Endodermal cell (in vitro differentiated cells): Measurements from ENCODE around the gene SLC35D3. TPM values are rescaled to one million over a fixed set of nuclear protein-coding genes. Genes with fewer than 3 reads are reported as not detected.
A peak's percentile ranks its signal among the peaks of the same experiment; 100 is the strongest.

Experiments used
- DNase-seq: peaks from one replicate; pipeline ENCODE4 v3.0.0-alpha.2; 2017
- H3K27ac ChIP-seq: 2 replicates; pipeline ENCODE4 v1.5.1; 2013; ENCODE audit warnings: mild to moderate bottlenecking, low read depth, low read length, moderate library complexity
- H3K27me3 ChIP-seq: 2 replicates; pipeline ENCODE4 v1.6.1; 2013; ENCODE audit warnings: mild to moderate bottlenecking, low read length, moderate library complexity; ENCODE audit not compliant: insufficient read depth, control insufficient read depth, poor library complexity, severe bottlenecking
- H3K36me3 ChIP-seq: 2 replicates; pipeline ENCODE4 v1.7.0; 2013; ENCODE audit warnings: mild to moderate bottlenecking, low read length, moderate library complexity; ENCODE audit not compliant: control insufficient read depth, insufficient read depth
- H3K4me1 ChIP-seq: one replicate; pipeline ENCODE4 v1.7.0; 2013; ENCODE audit warnings: low read length; ENCODE audit not compliant: control insufficient read depth, insufficient read depth
- H3K4me3 ChIP-seq: 2 replicates; pipeline ENCODE4 v1.5.1; 2013; ENCODE audit warnings: mild to moderate bottlenecking, low read length, moderate library complexity
- H3K9ac ChIP-seq: 2 replicates; pipeline ENCODE4 v1.6.1; 2013; ENCODE audit warnings: mild to moderate bottlenecking, low read length, moderate library complexity; ENCODE audit not compliant: poor library complexity, severe bottlenecking; ENCODE audit errors: extremely low read depth
- H3K9me3 ChIP-seq: 2 replicates; pipeline ENCODE4 v1.6.1; 2013; ENCODE audit warnings: mild to moderate bottlenecking, low read length, moderate library complexity; ENCODE audit not compliant: control insufficient read depth
- H3K27ac Mint-ChIP-seq: 2 replicates; pipeline ENCODE4 v1.8.0; 2020; ENCODE audit warnings: mixed read lengths
- H3K27me3 Mint-ChIP-seq: 2 replicates; pipeline ENCODE4 v1.8.0; 2021; ENCODE audit warnings: mild to moderate bottlenecking, mixed read lengths; ENCODE audit not compliant: insufficient read depth
- H3K36me3 Mint-ChIP-seq: 2 replicates; pipeline ENCODE4 v1.8.0; 2020; ENCODE audit warnings: low read depth, mixed read lengths
- H3K4me1 Mint-ChIP-seq: 2 replicates; pipeline ENCODE4 v1.8.0; 2020; ENCODE audit warnings: mixed read lengths
- H3K4me3 Mint-ChIP-seq: 2 replicates; pipeline ENCODE4 v1.8.0; 2020; ENCODE audit warnings: mild to moderate bottlenecking, moderate library complexity, mixed read lengths
- H3K9me3 Mint-ChIP-seq: 2 replicates; pipeline ENCODE4 v1.8.0; 2020; ENCODE audit warnings: mild to moderate bottlenecking, mixed read lengths
- CTCF ChIP-seq: fragments of 200-600 bp; sonication (generic); conservative IDR thresholded peaks from 2 replicates; pipeline ENCODE4 v1.5.0; 2021; ENCODE audit warnings: antibody characterized with exemption, mild to moderate bottlenecking
- WGBS, 2 experiments: methylation state at CpG; one replicate each; pipeline versions ENCODE4 v1.1.5 to v1.1.7; 2013; ENCODE audit warnings: missing lambda C conversion rate in 2 of 2, mixed read lengths in 1 of 2; ENCODE audit not compliant: insufficient coverage in 1 of 2, insufficient read length in 1 of 2; 5-methylcytosine and 5-hydroxymethylcytosine counted together
- total RNA-seq, 2 donors: library from RNA; stranded (reverse); fragmentation: NEBNext Ultra II Directional in 1 of 2; extraction: Animal tissue kit (Norgen Biotek cat#: 25700) in 1 of 2; gene quantifications; 2 replicates in 1 of 2; 3 replicates in 1 of 2; pipeline ENCODE4 v1.2.1, GENCODE V29; 2021

Gene SLC35D3
- total RNA-seq, 2 donors from 2014 or later: 0.44 TPM; not detected in 1

GRCh38 chr6:136922685-136923006 lies 545 bp downstream of the SLC35D3 start:
- Histone ChIP-seq H3K4me1 (no peaks in the 10 kb centered on the region), H3K27ac (no peak overlapping the region), H3K36me3 (no peaks in the 10 kb centered on the region), H3K4me3 (peak overlapping the region; percentile 79), H3K27me3 (peaks cover 70% of the 10 kb centered on the region), H3K9ac (no peak overlapping the region), H3K9me3 (no peaks in the 10 kb centered on the region)
- Mint-ChIP-seq H3K4me1 (peaks cover 4% of the 10 kb centered on the region), H3K36me3 (no peaks in the 10 kb centered on the region), H3K27ac (no peak overlapping the region), H3K27me3 (peaks cover 76% of the 10 kb centered on the region), H3K9me3 (no peaks in the 10 kb centered on the region), H3K4me3 (peak overlapping the region; percentile 57)
- DNase-seq: no peak
- 23 to 30% methylated on average over 6 to 29 of the region's 29 CpGs for WGBS, 2 experiments
- TF ChIP-seq CTCF: no peak

- H3K27ac Mint-ChIP-seq: no peak overlapping the region
- Histone ChIP-seq H3K27me3 (peaks cover 68% of the 10 kb centered on the region), H3K4me3 (no peak overlapping the region), H3K27ac (no peak overlapping the region), H3K9ac (no peak overlapping the region), H3K36me3 (no peaks in the 10 kb centered on the region), H3K4me1 (no peaks in the 10 kb centered on the region), H3K9me3 (no peaks in the 10 kb centered on the region)
- peak; percentile 80 for DNase-seq
- H3K36me3 Mint-ChIP-seq: no peaks in the 10 kb centered on the region
- H3K4me1 Mint-ChIP-seq: peaks cover 4% of the 10 kb centered on the region
- H3K27me3 Mint-ChIP-seq: peaks cover 76% of the 10 kb centered on the region
- WGBS, 2 experiments: 90 to 93% methylated on average over 53 to 65 of the region's 65 CpGs
- peak overlapping the region; percentile 57 for H3K4me3 Mint-ChIP-seq
- no peaks in the 10 kb centered on the region for H3K9me3 Mint-ChIP-seq
- peak; percentile 59 for TF ChIP-seq CTCF
These were observed 1.2 kb downstream of the SLC35D3 start for GRCh38 chr6:136923116-136923953.

GRCh38 chr6:136923954-136924673 lies 2.0 kb downstream of the SLC35D3 start:
- peak overlapping the region; percentile 57 for H3K4me3 Mint-ChIP-seq
- peaks cover 69% of the 10 kb centered on the region for H3K27me3 Mint-ChIP-seq
- H3K27ac ChIP-seq: no peak overlapping the region
- H3K4me1 ChIP-seq: no peaks in the 10 kb centered on the region
- no peak overlapping the region for H3K9ac ChIP-seq
- no peaks in the 10 kb centered on the region for H3K36me3 Mint-ChIP-seq
- H3K27ac Mint-ChIP-seq: no peak overlapping the region
- no peak for DNase-seq
- no peaks in the 10 kb centered on the region for H3K36me3 ChIP-seq
- no peak overlapping the region for H3K4me3 ChIP-seq
- H3K9me3 Mint-ChIP-seq: no peaks in the 10 kb centered on the region
- H3K9me3 ChIP-seq: no peaks in the 10 kb centered on the region
- no peak for TF ChIP-seq CTCF
- H3K4me1 Mint-ChIP-seq: peaks cover 4% of the 10 kb centered on the region
- 93 to 97% methylated on average over 31 to 40 of the region's 40 CpGs for WGBS, 2 experiments
- peaks cover 60% of the 10 kb centered on the region for H3K27me3 ChIP-seq
